ENCODE results near the gene TNC.

TNC gene

GRCh38 chr9:115142090-115142489, 24.1 kb upstream of the TNC start:
- DNase-seq (ENCODE audit: low read depth) = no peak
- no peak overlapping the region for H3K4me3 ChIP-seq (ENCODE audit: low read depth, low read length)
- TF ChIP-seq CTCF (IDR thresholded peaks at IDR 0.05; ENCODE audit: low read depth, low read length) (no peak), MYC (IDR thresholded peaks at IDR 0.05; ENCODE audit: low read depth, low read length) (no peak), POLR2A (IDR thresholded peaks at IDR 0.05; ENCODE audit: extremely low read depth, insufficient read length) (no peak)
- TF ChIP-seq, protein P1, sequence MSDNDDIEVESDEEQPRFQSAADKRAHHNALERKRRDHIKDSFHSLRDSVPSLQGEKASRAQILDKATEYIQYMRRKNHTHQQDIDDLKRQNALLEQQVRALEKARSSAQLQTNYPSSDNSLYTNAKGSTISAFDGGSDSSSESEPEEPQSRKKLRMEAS (IDR thresholded peaks at IDR 0.05; ENCODE audit: low read depth, low read length) = no peak

DNA sequence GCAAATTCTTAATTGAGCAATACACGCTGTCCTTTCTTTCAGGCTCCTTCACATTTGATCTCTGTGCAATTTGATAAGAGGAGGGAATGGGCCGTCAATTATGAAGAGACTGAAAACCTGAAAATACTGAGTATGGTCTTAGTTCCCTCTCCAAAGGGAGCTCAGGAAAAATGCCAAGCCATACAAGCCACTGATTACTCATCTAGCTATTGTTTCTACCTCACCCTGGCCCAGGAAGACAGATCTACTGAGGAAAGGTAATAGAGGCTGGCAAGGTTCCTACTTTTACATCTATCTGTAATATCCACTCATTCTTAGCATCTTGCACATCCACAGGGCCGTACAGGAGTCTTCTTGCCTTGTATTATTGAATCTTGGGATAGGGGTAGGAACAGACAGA, 23.7 kb upstream of the TNC start:
- H3K4me3 ChIP-seq (ENCODE audit: low read depth, low read length) = no peak overlapping the region
- no peak for DNase-seq (ENCODE audit: low read depth)
- TF ChIP-seq, protein P1 (IDR thresholded peaks at IDR 0.05; ENCODE audit: low read depth, low read length) = no peak
- TF ChIP-seq CTCF (IDR thresholded peaks at IDR 0.05; ENCODE audit: low read depth, low read length) (no peak), POLR2A (IDR thresholded peaks at IDR 0.05; ENCODE audit: extremely low read depth, insufficient read length) (no peak), MYC (IDR thresholded peaks at IDR 0.05; ENCODE audit: low read depth, low read length) (no peak)

GRCh38 chr9:115138151-115138550, 20.2 kb upstream of the TNC start:
- no peak for TF ChIP-seq CTCF (IDR thresholded peaks at IDR 0.05; ENCODE audit: low read depth, low read length)
- TF ChIP-seq, protein P1 (IDR thresholded peaks at IDR 0.05; ENCODE audit: low read depth, low read length) = no peak
- TF ChIP-seq MYC (IDR thresholded peaks at IDR 0.05; ENCODE audit: low read depth, low read length) = no peak
- no peak for TF ChIP-seq POLR2A (IDR thresholded peaks at IDR 0.05; ENCODE audit: extremely low read depth, insufficient read length)
- H3K4me3 ChIP-seq (ENCODE audit: low read depth, low read length) = no peak overlapping the region

GRCh38 chr9:115137526-115137925, 19.6 kb upstream of the TNC start:
- TF ChIP-seq, protein P1 (IDR thresholded peaks at IDR 0.05; ENCODE audit: low read depth, low read length) = no peak
- no peak for TF ChIP-seq CTCF (IDR thresholded peaks at IDR 0.05; ENCODE audit: low read depth, low read length)
- TF ChIP-seq MYC (IDR thresholded peaks at IDR 0.05; ENCODE audit: low read depth, low read length) = no peak
- no peak for TF ChIP-seq POLR2A (IDR thresholded peaks at IDR 0.05; ENCODE audit: extremely low read depth, insufficient read length)
- no peak for DNase-seq (ENCODE audit: low read depth)
- H3K4me3 ChIP-seq (ENCODE audit: low read depth, low read length) = no peak overlapping the region

More at GRCh38 chr9:115138151-115138550, 20.2 kb upstream of the TNC start:
- DNase-seq (ENCODE audit: low read depth) = no peak

DNA sequence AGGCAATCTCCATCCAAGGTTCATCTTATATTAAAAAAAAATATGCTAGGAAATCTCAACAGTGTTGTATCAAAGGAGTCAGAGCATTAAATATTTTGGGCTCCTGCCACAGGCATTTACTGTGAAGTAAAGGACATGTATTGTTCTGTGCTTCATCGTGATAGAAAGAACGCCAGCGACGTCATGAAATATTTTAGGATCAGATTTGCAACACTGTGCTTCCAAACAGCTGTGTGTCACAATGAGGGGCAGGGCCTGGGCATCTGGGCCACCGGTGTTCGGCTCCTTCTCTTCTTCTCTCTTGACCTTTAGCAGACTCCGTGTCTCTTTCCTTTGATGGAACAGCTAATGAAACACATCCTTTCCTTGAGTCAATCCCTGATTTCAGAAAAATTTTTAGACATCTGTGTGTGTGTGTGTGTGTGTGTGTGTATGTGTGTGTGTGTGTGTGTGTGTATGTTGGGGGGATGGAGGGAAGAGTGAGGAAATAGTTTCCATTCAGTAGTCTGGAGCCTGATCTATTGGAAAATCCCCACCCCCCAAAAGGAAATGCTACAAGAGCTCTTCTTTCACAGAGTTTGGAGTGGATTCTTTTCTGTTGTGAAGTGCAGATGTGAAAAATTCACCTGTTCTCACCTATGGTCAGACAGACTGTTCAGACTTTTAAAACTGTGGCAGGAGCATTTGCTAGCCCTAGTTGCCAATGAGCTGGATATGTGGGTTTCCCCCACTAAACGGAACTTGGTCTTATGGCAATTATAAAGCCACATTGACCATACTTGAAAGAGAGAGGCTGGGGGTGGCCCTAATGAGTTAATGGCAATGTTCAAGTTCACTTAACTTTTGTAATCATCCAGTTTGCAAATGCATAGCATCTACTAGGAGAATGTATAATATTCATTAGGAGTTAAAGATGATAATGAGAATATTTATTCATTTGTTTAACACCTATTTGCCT, 18.1 kb upstream of the TNC start:
- TF ChIP-seq POLR2A (IDR thresholded peaks at IDR 0.05; ENCODE audit: extremely low read depth, insufficient read length) (no peak), MYC (IDR thresholded peaks at IDR 0.05; ENCODE audit: low read depth, low read length) (no peak), CTCF (IDR thresholded peaks at IDR 0.05; ENCODE audit: low read depth, low read length) (no peak)
- TF ChIP-seq, protein P1 (IDR thresholded peaks at IDR 0.05; ENCODE audit: low read depth, low read length) = no peak
- no peak for DNase-seq (ENCODE audit: low read depth)
- H3K4me3 ChIP-seq (ENCODE audit: low read depth, low read length) = no peak overlapping the region
